OCI-LY3 (cell line): ENCODE measurements around the gene FAM174B.

Experiments used
- CTCF ChIP-seq: fragments of 200-600, 300-600 bp; sonication (generic); IDR thresholded peaks from 2 replicates; pipeline ENCODE4 v1.5.1; 2014; ENCODE audit warnings: antibody characterized with exemption, low read length, low read depth
- EZH2phosphoT487 ChIP-seq: fragments of 200-600 bp; shearing (Covaris generic); IDR thresholded peaks from 2 replicates; pipeline ENCODE4 v1.6.1; 2018; ENCODE audit warnings: antibody characterized with exemption, mixed run types, low read depth

GRCh38 chr15:92631721-92632120, 23.9 kb downstream of the FAM174B start:
- TF ChIP-seq CTCF (peak; percentile 26; the same call in 1 of the 2 replicates), EZH2phosphoT487 (no peak)
